ENCODE data around the gene ZNF791.

Gene ZNF791

GRCh38 chr19:12647490-12648071 is 36.9 kb downstream of the ZNF791 start:
- no peak for TF ChIP-seq ZNF274 (IDR thresholded peaks at IDR 0.05; ENCODE audit: low read depth, low read length)
- no peak overlapping the region for H3K4me3 ChIP-seq (ENCODE audit: low read length)

DNA sequence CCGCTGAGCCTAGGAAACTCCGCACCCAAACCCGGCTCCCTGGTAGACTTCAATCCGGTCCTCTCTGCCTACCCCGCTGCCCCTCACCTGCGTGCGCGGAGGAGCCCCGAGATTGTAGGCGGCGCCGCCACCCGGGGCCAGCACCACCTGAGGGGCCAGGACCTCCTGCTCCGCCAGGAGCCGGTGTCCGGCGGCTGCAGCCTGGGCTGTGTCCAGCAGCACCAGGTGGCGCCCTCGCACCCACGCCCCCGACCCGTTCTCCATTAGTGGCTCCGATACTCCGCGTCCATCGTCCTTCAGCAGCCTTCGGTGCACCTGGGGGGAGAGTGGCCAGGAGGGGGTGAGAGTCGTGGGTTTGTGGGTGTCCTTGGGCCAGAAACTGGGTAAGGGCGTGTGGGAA is 37.4 kb downstream of the ZNF791 start:
- H3K4me3 ChIP-seq (ENCODE audit: low read length), result no peak overlapping the region
- no peak for TF ChIP-seq ZNF274 (IDR thresholded peaks at IDR 0.05; ENCODE audit: low read depth, low read length)

DNA sequence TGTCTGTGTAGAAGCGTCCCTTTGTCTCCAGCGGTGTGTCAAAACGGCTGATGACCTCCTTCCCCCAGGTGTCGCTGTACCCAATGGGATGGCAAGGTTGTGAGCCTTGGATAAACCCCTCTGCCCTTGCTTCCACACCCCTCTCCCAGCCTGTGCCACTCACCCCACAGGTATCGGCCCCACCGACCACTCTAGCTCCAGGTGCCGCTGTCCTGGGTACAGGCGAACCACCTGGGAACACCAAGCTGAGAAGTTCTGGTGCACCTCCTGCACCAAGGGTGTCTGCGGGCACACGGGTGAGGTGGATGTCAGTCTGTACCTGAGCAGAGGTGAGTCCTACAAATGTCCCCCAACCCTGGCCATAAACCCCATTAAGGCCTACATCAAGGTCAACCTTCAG is 39.2 kb downstream of the ZNF791 start:
- TF ChIP-seq ZNF274 (IDR thresholded peaks at IDR 0.05; ENCODE audit: low read depth, low read length), result no peak
- no peak overlapping the region for H3K4me3 ChIP-seq (ENCODE audit: low read length)

DNA sequence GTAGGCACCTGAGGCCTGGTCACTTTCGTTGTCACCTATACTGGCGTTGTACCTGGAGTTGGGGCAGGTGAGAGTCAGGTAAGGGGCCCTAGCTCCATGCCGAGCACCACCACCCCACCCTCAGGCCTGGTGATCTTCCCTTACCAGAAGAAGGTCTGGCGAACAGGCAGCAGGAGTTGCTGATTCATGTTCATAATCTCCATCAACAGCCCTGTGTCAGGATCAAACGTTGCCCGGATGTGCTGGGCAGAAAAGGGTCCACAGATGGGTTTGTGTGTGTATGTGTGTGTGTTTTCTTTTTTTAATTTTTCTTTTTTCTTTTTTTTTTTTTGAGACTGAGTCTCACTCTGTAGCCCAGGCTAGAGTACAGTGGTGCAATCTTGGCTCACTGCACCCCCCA is 41.5 kb downstream of the ZNF791 start:
- no peak for TF ChIP-seq ZNF274 (IDR thresholded peaks at IDR 0.05; ENCODE audit: low read depth, low read length)
- no peak overlapping the region for H3K4me3 ChIP-seq (ENCODE audit: low read length)

GRCh38 chr19:12655546-12655945 is 44.8 kb downstream of the ZNF791 start:
- no peak overlapping the region for H3K4me3 ChIP-seq (ENCODE audit: low read length)
- TF ChIP-seq ZNF274 (IDR thresholded peaks at IDR 0.05; ENCODE audit: low read depth, low read length), result no peak

DNA sequence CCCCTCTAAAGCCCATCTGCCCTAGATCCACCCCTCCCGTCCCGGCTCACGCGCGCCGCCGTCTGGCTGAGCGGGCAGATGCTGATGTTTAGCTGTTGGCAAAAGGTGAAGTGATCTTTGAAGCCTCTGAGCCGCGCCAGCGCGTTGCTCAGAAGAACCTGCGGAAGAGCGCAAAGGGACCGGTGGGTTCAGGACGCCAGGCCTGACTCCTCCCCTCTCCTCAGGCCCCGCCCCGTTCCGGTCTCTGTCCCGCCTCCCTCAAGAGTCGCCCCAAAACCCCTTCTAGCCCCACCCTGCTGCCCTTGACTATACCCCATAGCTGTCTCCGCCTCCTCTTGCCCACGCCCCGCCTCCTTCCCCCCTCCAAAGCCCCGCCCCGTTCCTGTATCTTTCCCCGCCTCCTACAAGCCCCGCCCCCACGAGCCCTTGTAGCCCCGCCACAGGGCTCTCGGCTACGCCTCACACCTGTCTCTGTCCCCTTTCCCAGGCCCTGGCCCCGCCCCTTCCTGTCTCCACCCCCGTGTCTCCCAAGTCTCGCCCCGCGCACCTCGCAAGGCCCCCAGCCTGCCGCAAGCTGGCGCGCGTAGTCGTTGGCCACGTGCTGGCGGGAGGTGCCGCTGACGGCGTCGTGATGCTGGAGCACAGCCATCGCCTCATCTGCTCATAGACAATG is 46.3 kb downstream of the ZNF791 start:
- no peak overlapping the region for H3K4me3 ChIP-seq (ENCODE audit: low read length)
- TF ChIP-seq ZNF274 (IDR thresholded peaks at IDR 0.05; ENCODE audit: low read depth, low read length), result no peak

GRCh38 chr19:12657966-12658365 is 47.2 kb downstream of the ZNF791 start:
- no peak overlapping the region for H3K4me3 ChIP-seq (ENCODE audit: low read length)
- no peak for TF ChIP-seq ZNF274 (IDR thresholded peaks at IDR 0.05; ENCODE audit: low read depth, low read length)

- no peak for TF ChIP-seq ZNF274 (IDR thresholded peaks at IDR 0.05; ENCODE audit: low read depth, low read length)
- H3K4me3 ChIP-seq (ENCODE audit: low read length), result no peak overlapping the region
Observed at GRCh38 chr19:12660980-12661379, 50.3 kb downstream of the ZNF791 start.

DNA sequence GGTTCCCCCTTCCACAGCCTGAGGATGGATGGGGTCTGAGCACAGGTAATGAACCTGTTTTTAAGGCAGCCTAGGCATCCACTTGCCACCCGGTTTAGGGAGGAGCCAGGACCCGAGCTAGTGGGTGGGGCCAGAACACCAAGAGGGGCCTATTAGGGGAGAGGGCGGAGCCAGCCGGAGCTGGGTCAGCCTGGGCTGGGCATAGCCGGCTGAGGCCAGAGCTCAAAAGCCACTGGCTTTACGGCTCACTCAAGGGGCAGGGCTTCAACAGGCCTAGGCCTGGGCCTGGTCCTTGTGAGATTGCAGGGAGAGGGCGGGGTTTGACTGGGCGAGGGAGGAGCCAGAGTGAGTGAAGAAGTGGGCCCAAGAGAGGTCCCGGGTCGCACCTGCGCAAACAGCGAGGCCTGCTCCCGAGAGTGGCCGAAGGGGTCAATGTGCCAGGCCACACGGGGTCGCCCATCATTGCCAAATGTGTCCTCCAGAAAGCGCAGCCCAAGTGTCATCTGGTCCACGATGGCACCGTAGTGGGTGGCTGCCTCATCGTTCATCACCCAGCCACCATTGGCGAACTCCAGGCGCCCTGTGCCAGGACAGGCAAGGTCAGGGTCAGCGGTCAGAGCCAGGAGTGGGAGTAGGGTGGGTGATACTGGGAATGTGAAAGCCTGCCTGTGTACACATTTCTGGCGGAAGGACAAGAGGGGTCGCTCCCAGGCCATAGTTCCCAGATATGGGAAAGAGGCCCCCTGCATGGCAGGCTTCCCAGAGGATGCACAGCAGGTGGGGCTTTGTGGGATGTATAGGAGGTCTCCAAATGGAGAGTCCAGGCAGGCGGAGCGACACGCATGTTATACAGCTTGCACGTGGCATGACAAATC is 53.9 kb downstream of the ZNF791 start:
- no peak overlapping the region; the same call in 1 of the 2 replicates for H3K4me3 ChIP-seq (ENCODE audit: low read length)
- TF ChIP-seq ZNF274 (IDR thresholded peaks at IDR 0.05; ENCODE audit: low read depth, low read length), result no peak

- TF ChIP-seq ZNF274 (IDR thresholded peaks at IDR 0.05; ENCODE audit: low read depth, low read length), result no peak
Observed at GRCh38 chr19:12665281-12665573, 54.5 kb downstream of the ZNF791 start.

GRCh38 chr19:12665671-12666264 is 55.0 kb downstream of the ZNF791 start:
- peak overlapping the region; percentile 82 for H3K4me3 ChIP-seq (ENCODE audit: low read length)
- no peak for TF ChIP-seq ZNF274 (IDR thresholded peaks at IDR 0.05; ENCODE audit: low read depth, low read length)

More at GRCh38 chr19:12665281-12665573, 54.5 kb downstream of the ZNF791 start:
- H3K4me3 ChIP-seq (ENCODE audit: low read length), result peak overlapping the region; percentile 82; the same call in 1 of the 2 replicates

DNA sequence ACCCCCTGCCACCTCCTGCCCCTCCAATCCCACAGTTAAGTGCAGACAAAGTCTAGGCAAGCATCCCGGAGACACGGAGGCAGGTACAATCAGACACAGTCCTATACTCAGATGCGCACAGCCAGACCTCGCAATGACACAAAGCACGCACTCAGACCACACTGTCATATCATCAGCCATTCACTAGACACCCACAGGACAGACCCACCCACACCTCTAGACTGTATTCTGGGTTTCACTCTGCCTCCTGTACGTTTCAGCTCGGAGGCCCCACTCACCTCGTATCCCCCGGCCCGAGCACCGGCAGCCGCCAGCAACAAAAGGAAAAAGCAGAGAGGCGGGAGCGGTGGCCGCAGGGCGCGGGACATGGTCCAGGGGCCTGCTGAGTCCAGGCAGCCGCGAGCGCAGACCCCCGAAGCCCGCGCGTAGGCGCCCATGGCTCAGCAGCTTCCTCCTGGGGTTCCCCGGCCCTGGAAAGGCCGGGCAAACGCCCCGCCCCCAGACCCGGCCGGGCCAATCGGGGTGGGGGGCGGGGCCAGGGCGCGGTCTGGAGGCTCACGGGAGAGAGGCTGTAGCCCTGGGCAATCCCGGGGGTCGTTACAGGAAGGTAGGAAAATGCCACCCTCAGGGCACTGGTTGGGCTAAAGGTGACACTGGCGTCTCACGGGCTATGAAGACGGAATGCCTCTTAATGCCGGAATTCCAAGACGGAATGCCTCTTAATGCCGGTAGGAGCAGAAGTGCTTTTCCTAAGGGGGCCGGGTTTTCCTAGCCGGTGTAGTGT is 55.7 kb downstream of the ZNF791 start, which contains the start of the genes MAN2B1 and WDR83:
Gene MAN2B1, minus strand, starts transcription at position 478 of the 784 bp plus-strand sequence. Its CDS starts 41 bp downstream, at position 437.
Gene WDR83, plus strand, starts transcription at position 543 of the 784 bp plus-strand sequence. CDS start 2,984 bp downstream, outside the sequence.
- H3K4me3 ChIP-seq (ENCODE audit: low read length), result peak within 1 kb of the TSS; percentile 82
- TF ChIP-seq ZNF274 (IDR thresholded peaks at IDR 0.05; ENCODE audit: low read depth, low read length), result no peak

DNA sequence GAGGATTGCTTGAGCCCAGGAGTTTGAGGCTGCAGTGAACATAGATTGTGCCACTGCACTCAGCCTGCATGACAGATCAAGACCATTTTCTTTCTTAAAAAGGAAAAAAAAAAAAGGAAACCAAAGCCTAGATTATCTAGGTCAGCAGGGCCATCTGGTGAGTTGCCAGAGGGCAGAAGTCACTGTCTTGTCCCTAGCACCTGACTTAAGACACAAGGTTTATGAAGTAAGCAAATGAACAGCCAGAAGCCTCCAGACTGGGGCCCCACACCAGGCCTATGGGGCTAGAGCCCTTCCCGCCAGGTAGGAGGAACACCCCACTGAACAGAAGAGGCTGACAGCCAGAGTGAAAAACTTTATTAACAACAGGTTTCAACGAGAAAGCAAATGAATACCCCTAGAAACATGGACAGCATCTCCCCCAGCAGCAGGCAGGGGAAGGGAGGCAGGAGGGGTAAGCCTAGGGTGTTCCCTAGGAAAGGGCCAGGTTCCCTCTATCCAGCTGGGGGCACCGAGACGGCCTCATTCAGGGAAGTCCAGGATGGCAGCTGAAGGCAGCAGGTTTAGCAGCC is 57.1 kb downstream of the ZNF791 start:
- no peak overlapping the region; the same call in 1 of the 2 replicates for H3K4me3 ChIP-seq (ENCODE audit: low read length)

More for the DNA sequence above, 57.1 kb downstream of the ZNF791 start:
- no peak for TF ChIP-seq ZNF274 (IDR thresholded peaks at IDR 0.05; ENCODE audit: low read depth, low read length)
